Measurements from ENCODE around the gene PLPPR5. TPM values are rescaled to one million over a fixed set of nuclear protein-coding genes. Genes with fewer than 3 reads are reported as not detected.

PLPPR5 gene
- total and polyA plus RNA-seq, 4 experiments from 2014 or later, result not detected

DNA sequence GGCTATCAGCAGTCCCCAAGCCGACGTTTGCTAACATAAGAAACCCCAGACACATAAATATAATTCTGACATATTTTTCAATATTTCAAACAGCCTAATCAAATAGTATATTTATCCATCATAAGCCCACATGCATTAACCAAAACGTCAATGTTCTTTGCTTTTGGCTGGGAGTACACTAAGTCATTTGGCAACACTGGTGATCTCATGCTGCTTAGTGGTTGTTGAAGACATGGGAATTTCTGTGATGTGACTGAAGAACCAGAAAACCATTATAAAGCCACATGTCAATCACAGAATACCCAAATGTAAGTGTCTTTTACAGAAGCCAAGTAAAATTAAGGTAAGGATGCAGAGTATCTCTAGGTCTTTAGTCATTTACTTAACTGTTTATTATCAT, 57.6 kb downstream of the PLPPR5 start:
- Histone ChIP-seq H3K36me3 (ENCODE audit: insufficient read depth, low read length) (no peaks in the 10 kb centered on the region), H3K27me3 (ENCODE audit: insufficient read depth, low read length) (no peaks in the 10 kb centered on the region), H3K27ac (ENCODE audit: low read depth, low read length) (no peak overlapping the region), H3K4me3 (ENCODE audit: low read length in 2 of 2) (no peak overlapping the region), H3K4me1 (ENCODE audit: insufficient read depth, low read length) (no peaks in the 10 kb centered on the region), H3K9me3 (ENCODE audit: control insufficient read depth in 1 of 2, low read length in 2 of 2) (no peaks in the 10 kb centered on the region)
- intact Hi-C loops (cut with micrococcal nuclease), result no loop called here
- ChIA-PET POLR2A (ENCODE audit: partially characterized antibody) (no interaction called here), CTCF (ENCODE audit: partially characterized antibody) (no interaction called here)
- peaks cover 0 to 1% of the 10 kb centered on the region in 2 donors for H3K27me3 Mint-ChIP-seq
- no peaks in the 10 kb centered on the region for H3K4me1 Mint-ChIP-seq
- H3K27ac Mint-ChIP-seq, result no peak overlapping the region
- no peaks in the 10 kb centered on the region for H3K36me3 Mint-ChIP-seq
- no peak overlapping the region for H3K4me3 Mint-ChIP-seq
- DNase-seq, result no peak
- no peaks in the 10 kb centered on the region for H3K9me3 Mint-ChIP-seq

DNA sequence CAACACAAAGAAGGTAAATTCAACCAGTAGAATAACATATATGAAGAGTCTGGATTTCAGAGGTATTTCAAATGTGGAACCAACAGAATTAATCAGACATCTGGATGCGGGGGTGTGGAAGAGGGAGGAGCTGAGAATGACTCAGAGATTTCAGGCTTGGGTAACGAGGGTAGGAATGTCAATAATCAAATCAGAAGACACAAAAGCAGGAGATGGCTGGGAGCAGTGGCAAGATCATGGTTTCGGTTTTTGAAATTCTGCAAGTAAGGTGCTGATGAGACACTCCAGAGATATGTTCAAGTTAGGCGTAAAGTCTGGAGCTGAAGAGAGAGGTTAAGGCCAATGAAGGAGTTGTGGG, 64.0 kb downstream of the PLPPR5 start:
- CTCF ChIA-PET (ENCODE audit: partially characterized antibody), result interaction anchor here (0.8 to 2.5 kb wide), 3 partner anchors 16 to 147 kb away, joined by 3 to 22 read pairs (median 3); no protein-coding TSS in a partner anchor
- no peak overlapping the region for H3K27ac ChIP-seq (ENCODE audit: low read depth, low read length)

DNA sequence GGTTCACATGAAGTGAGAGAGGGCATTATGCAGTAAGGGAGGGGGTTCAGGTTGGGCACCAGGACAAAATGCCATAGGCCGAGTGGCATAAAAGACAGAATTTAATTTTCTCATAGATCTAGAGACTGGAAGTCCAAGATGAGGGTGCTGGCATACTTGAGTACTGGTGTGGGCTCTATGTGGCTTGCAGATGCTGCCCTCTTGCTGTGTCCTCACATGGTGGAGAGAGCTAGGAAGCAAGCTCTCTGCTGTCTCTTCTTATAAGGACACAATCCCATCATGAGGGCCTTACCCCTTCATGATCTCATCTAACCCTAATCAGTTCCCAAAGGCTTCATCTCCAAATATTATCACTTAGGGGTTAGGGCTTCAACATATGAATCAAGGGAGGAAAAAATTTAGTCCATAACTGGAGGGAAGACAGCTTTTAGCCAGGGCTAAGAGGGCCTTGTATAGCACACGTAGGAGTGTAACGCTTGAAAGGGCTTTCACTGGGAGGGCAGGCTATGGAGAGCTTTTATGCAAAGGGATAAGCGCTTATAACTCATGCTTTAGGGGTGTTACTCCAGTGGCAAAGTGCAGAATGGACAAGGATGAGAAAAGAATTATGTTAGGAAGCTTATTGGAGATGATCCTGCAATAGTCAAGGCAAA, 64.5 kb downstream of the PLPPR5 start:
- H3K27ac Mint-ChIP-seq, result no peak overlapping the region
- Histone ChIP-seq H3K9me3 (ENCODE audit: control insufficient read depth in 1 of 2, low read length in 2 of 2) (no peaks in the 10 kb centered on the region), H3K4me1 (ENCODE audit: insufficient read depth, low read length) (no peaks in the 10 kb centered on the region), H3K4me3 (ENCODE audit: low read length in 2 of 2) (no peak overlapping the region), H3K27me3 (ENCODE audit: insufficient read depth, low read length) (no peaks in the 10 kb centered on the region), H3K36me3 (ENCODE audit: insufficient read depth, low read length) (no peaks in the 10 kb centered on the region), H3K27ac (ENCODE audit: low read depth, low read length) (no peak overlapping the region)
- CTCF ChIA-PET (ENCODE audit: partially characterized antibody), result interaction anchor here (0.8 to 2.5 kb wide), 4 partner anchors 16 to 191 kb away, joined by 3 to 22 read pairs (median 3); no protein-coding TSS in a partner anchor
- H3K27me3 Mint-ChIP-seq, result peaks cover 0 to 1% of the 10 kb centered on the region in 2 donors
- no peak overlapping the region for H3K4me3 Mint-ChIP-seq
- no peaks in the 10 kb centered on the region for H3K9me3 Mint-ChIP-seq
- no peak for DNase-seq
- POLR2A ChIA-PET (ENCODE audit: partially characterized antibody), result interaction anchor here (0.9 kb wide), 1 partner anchor 146 kb away, joined by 3 read pairs; no protein-coding TSS in a partner anchor
- no peaks in the 10 kb centered on the region for H3K36me3 Mint-ChIP-seq
- peaks cover 0 to 6% (median 0%) of the 10 kb centered on the region in 4 donors for H3K4me1 Mint-ChIP-seq
- intact Hi-C loops (cut with micrococcal nuclease), result loop anchor here (1.0 kb wide), 2 partner anchors 146 to 191 kb away; no protein-coding TSS in a partner anchor

More for the DNA sequence above, 64.0 kb downstream of the PLPPR5 start:
- Histone ChIP-seq H3K4me1 (ENCODE audit: insufficient read depth, low read length) (no peaks in the 10 kb centered on the region), H3K4me3 (ENCODE audit: low read length in 2 of 2) (no peak overlapping the region), H3K9me3 (ENCODE audit: control insufficient read depth in 1 of 2, low read length in 2 of 2) (no peaks in the 10 kb centered on the region), H3K27me3 (ENCODE audit: insufficient read depth, low read length) (no peaks in the 10 kb centered on the region), H3K36me3 (ENCODE audit: insufficient read depth, low read length) (no peaks in the 10 kb centered on the region)
- H3K4me3 Mint-ChIP-seq, result no peak overlapping the region
- no peaks in the 10 kb centered on the region for H3K9me3 Mint-ChIP-seq
- no peak for DNase-seq
- no peaks in the 10 kb centered on the region for H3K36me3 Mint-ChIP-seq
- H3K27ac Mint-ChIP-seq, result no peak overlapping the region
- POLR2A ChIA-PET (ENCODE audit: partially characterized antibody), result interaction anchor here (0.9 kb wide), 1 partner anchor 147 kb away, joined by 3 read pairs; no protein-coding TSS in a partner anchor
- H3K27me3 Mint-ChIP-seq, result peaks cover 0 to 1% of the 10 kb centered on the region in 2 donors
- intact Hi-C loops (cut with micrococcal nuclease), result loop anchor here (1.0 kb wide), 2 partner anchors 146 to 191 kb away; no protein-coding TSS in a partner anchor
- peaks cover 0 to 6% (median 0%) of the 10 kb centered on the region in 4 donors for H3K4me1 Mint-ChIP-seq

DNA sequence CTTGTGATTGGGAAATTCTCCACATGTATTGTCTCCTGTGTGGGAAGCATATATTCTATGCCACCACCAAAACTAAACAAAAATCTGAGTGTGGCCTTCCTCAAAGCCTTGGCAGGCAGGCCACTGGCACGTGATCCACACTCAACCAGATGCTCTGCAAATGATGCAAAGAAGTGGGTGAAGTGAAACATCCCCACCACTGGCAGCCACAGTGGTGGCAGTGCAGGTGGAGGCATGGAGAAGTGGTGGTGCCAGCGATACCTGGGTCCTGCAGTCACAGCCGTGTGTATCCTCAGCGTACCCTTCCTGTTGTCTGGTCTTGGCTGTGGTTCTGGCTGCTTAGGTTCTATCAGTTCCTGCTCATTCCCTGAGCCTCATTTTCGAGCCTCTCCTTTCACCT, 65.2 kb downstream of the PLPPR5 start:
- no peaks in the 10 kb centered on the region for H3K36me3 Mint-ChIP-seq
- Histone ChIP-seq H3K4me1 (ENCODE audit: insufficient read depth, low read length) (no peaks in the 10 kb centered on the region), H3K27ac (ENCODE audit: low read depth, low read length) (no peak overlapping the region), H3K4me3 (ENCODE audit: low read length in 2 of 2) (no peak overlapping the region), H3K9me3 (ENCODE audit: control insufficient read depth in 1 of 2, low read length in 2 of 2) (no peaks in the 10 kb centered on the region), H3K27me3 (ENCODE audit: insufficient read depth, low read length) (no peaks in the 10 kb centered on the region), H3K36me3 (ENCODE audit: insufficient read depth, low read length) (no peaks in the 10 kb centered on the region)
- intact Hi-C loops (cut with micrococcal nuclease), result no loop called here
- no peak overlapping the region for H3K4me3 Mint-ChIP-seq
- POLR2A ChIA-PET (ENCODE audit: partially characterized antibody), result no interaction called here
- no peak for DNase-seq
- H3K27me3 Mint-ChIP-seq, result no peaks in the 10 kb centered on the region
- CTCF ChIA-PET (ENCODE audit: partially characterized antibody), result interaction anchor here (0.8 to 2.5 kb wide), 2 partner anchors 145 to 190 kb away, joined by 3 to 22 read pairs; no protein-coding TSS in a partner anchor
- no peak overlapping the region for H3K27ac Mint-ChIP-seq
- H3K9me3 Mint-ChIP-seq, result no peaks in the 10 kb centered on the region
- H3K4me1 Mint-ChIP-seq, result peaks cover 0 to 8% (median 0%) of the 10 kb centered on the region in 4 donors

DNA sequence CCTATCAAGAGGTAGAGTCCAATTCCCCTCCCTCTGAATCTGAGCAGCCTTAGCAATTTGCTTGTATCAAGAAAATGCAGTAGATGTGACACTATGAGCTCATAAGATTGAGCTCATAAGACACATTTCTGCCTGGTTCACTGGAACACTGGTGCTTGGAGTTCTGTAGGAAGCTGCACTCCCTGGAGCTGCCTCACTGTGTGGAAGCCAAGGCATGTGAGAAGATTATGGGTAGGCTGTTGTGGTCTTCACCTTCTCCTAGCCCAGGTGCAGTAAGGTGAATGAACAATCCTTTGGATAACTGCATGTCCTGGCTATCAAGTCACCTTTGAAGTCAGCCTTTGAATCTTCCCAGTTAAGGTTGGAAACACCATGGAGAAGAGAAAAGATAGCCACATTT, 67.3 kb downstream of the PLPPR5 start:
- Histone ChIP-seq H3K36me3 (ENCODE audit: insufficient read depth, low read length) (no peaks in the 10 kb centered on the region), H3K4me1 (ENCODE audit: insufficient read depth, low read length) (no peaks in the 10 kb centered on the region), H3K9me3 (ENCODE audit: control insufficient read depth in 1 of 2, low read length in 2 of 2) (no peaks in the 10 kb centered on the region), H3K27me3 (ENCODE audit: insufficient read depth, low read length) (no peaks in the 10 kb centered on the region), H3K27ac (ENCODE audit: low read depth, low read length) (no peak overlapping the region), H3K4me3 (ENCODE audit: low read length in 2 of 2) (no peak overlapping the region)
- DNase-seq, result no peak
- ChIA-PET POLR2A (ENCODE audit: partially characterized antibody) (no interaction called here), CTCF (ENCODE audit: partially characterized antibody) (interaction anchor here (1.5 to 2.8 kb wide), 3 partner anchors 66 to 188 kb away, joined by 5 to 16 read pairs (median 6); no protein-coding TSS in a partner anchor)
- H3K9me3 Mint-ChIP-seq, result no peaks in the 10 kb centered on the region
- H3K27ac Mint-ChIP-seq, result no peak overlapping the region
- intact Hi-C loops (cut with micrococcal nuclease), result no loop called here
- peaks cover 0 to 10% (median 0%) of the 10 kb centered on the region in 4 donors for H3K4me1 Mint-ChIP-seq
- H3K27me3 Mint-ChIP-seq, result peaks cover 0 to 4% of the 10 kb centered on the region in 2 donors
- H3K36me3 Mint-ChIP-seq, result no peaks in the 10 kb centered on the region
- H3K4me3 Mint-ChIP-seq, result no peak overlapping the region

DNA sequence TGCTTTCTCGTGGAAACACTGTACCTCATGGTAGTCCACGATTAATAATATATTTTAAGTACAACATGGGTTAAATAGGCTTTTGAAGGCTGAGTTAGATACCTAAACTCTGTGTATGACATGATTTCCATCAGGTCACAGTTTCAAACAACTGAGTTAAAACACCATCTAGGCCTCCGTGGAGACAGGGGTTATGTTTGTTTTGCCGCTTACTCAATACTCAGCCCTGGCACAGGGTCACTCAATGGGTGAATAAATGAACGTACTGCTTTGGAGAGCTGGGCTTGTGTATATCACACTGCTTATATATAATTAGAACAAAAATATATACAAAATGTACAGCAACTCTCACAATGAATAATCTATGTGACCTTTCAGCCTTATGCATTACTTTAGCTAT, 72.5 kb downstream of the PLPPR5 start:
- ChIA-PET POLR2A (ENCODE audit: partially characterized antibody) (no interaction called here), CTCF (ENCODE audit: partially characterized antibody) (no interaction called here)
- Mint-ChIP-seq H3K9me3 (peaks cover 0 to 2% (median 0%) of the 10 kb centered on the region in 8 donors), H3K36me3 (no peaks in the 10 kb centered on the region), H3K4me1 (peaks cover 0 to 4% (median 0%) of the 10 kb centered on the region in 4 donors), H3K27ac (no peak overlapping the region), H3K4me3 (no peak overlapping the region), H3K27me3 (peaks cover 0 to 4% of the 10 kb centered on the region in 2 donors)
- Histone ChIP-seq H3K4me1 (ENCODE audit: insufficient read depth, low read length) (no peaks in the 10 kb centered on the region), H3K4me3 (ENCODE audit: low read length in 2 of 2) (no peak overlapping the region), H3K9me3 (ENCODE audit: control insufficient read depth in 1 of 2, low read length in 2 of 2) (no peaks in the 10 kb centered on the region), H3K27ac (ENCODE audit: low read depth, low read length) (no peak overlapping the region), H3K27me3 (ENCODE audit: insufficient read depth, low read length) (no peaks in the 10 kb centered on the region), H3K36me3 (ENCODE audit: insufficient read depth, low read length) (no peaks in the 10 kb centered on the region)
- intact Hi-C loops (cut with micrococcal nuclease), result no loop called here
- DNase-seq, result no peak

DNA sequence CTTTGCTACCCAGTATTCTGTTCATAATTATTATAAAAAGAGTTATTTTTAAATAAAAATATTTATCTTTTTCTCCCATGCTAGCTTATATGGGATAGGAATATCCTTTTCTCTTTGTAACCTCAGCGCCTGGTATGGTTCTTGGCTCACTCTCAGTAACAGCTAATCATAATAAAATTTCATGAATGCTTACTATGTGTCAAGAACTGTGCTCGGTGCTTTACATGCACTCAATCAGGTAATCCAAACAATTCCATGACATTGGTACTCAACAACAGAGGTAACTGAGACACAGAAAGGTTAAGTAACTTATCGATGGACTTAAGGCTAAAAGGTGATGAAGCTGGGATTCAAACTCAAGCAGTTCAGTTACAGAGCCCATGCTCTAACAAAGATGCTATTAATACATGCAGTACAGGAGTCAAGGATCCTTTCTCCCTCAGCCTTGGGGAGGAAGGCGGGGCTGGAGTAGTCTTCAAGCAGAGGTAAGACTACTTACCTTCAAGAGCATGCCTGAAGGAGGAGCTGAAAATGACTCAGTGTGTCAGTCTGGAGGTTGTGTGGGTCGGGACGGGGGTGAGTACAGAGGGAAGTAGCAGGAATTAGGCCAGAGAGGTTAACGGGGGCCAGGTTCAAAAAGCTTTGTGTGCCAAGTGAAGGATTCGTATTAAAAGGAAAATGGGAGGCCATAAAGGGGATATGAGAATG, 73.4 kb downstream of the PLPPR5 start:
- Mint-ChIP-seq H3K36me3 (no peaks in the 10 kb centered on the region), H3K27me3 (peaks cover 0 to 4% of the 10 kb centered on the region in 2 donors), H3K4me3 (no peak overlapping the region), H3K4me1 (peaks cover 0 to 4% (median 0%) of the 10 kb centered on the region in 4 donors), H3K9me3 (peaks cover 0 to 2% (median 0%) of the 10 kb centered on the region in 8 donors), H3K27ac (peak overlapping the region in 1 of 7 donors; percentile 5)
- intact Hi-C loops (cut with micrococcal nuclease), result no loop called here
- no peak overlapping the region for H3K27ac ChIP-seq (ENCODE audit: low read depth, low read length)
- no peaks in the 10 kb centered on the region for H3K36me3 ChIP-seq (ENCODE audit: insufficient read depth, low read length)
- no peaks in the 10 kb centered on the region for H3K4me1 ChIP-seq (ENCODE audit: insufficient read depth, low read length)
- no peak overlapping the region for H3K4me3 ChIP-seq (ENCODE audit: low read length in 2 of 2)
- ChIA-PET CTCF (ENCODE audit: partially characterized antibody) (interaction anchor here (1.6 kb wide), 1 partner anchor 135 kb away, joined by 3 read pairs; no protein-coding TSS in a partner anchor), POLR2A (ENCODE audit: partially characterized antibody) (no interaction called here)
- H3K9me3 ChIP-seq (ENCODE audit: control insufficient read depth in 1 of 2, low read length in 2 of 2), result no peaks in the 10 kb centered on the region
- DNase-seq, result no peak
- no peaks in the 10 kb centered on the region for H3K27me3 ChIP-seq (ENCODE audit: insufficient read depth, low read length)

Measured in CD4-positive, alpha-beta memory T cell (primary cell).